HepG2 (cell line): ENCODE results near the gene CHMP4B. TPM values are rescaled to one million over a fixed set of nuclear protein-coding genes. Genes with fewer than 3 reads are reported as not detected.

ENCODE experiments used
- NCOR1 ChIP-seq: fragments of 200-600 bp; sonication (generic); IDR thresholded peaks from 2 replicates; pipeline ENCODE4 v1.7.0; 2017; ENCODE audit warnings: antibody characterized with exemption, low read length, borderline replicate concordance
- NR2C2 ChIP-seq: sonication (generic); formaldehyde crosslinking; IDR thresholded peaks from 2 replicates; pipeline ENCODE4 v1.4.0; 2020; ENCODE audit warnings: missing genetic modification reagents, mild to moderate bottlenecking, moderate library complexity, borderline replicate concordance
- SNAI1 ChIP-seq: sonication (generic); formaldehyde crosslinking; IDR thresholded peaks from 2 replicates; pipeline ENCODE4 v1.5.0; 2020; ENCODE audit warnings: mild to moderate bottlenecking, missing genetic modification reagents, borderline replicate concordance
- SNAPC4 ChIP-seq: sonication (generic); formaldehyde crosslinking; IDR thresholded peaks from 2 replicates; pipeline ENCODE4 v1.4.0; 2020; ENCODE audit warnings: mild to moderate bottlenecking, missing genetic modification reagents
- SOX5 ChIP-seq: IDR thresholded peaks from 2 replicates; pipeline ENCODE4 v1.6.1; 2016; ENCODE audit warnings: borderline replicate concordance
- U2AF2 ChIP-seq: fragments of 200-400 bp; formaldehyde crosslinking; IDR thresholded peaks from 2 replicates; pipeline ENCODE4 v1.6.1; 2017; ENCODE audit warnings: low read depth, mild to moderate bottlenecking, low read length
- USF2 ChIP-seq, 2 experiments: sonication (generic) in 1 of 2; formaldehyde crosslinking in 1 of 2; IDR thresholded peaks; 2 replicates each; pipeline versions ENCODE4 v1.5.1 to v1.6.1; 2011 to 2020; ENCODE audit warnings: borderline replicate concordance in 1 of 2, low read depth in 1 of 2, low read length in 1 of 2, mild to moderate bottlenecking in 1 of 2, missing genetic modification reagents in 1 of 2, moderate library complexity in 1 of 2
- ZBTB20 ChIP-seq: sonication (generic); formaldehyde crosslinking; IDR thresholded peaks from 2 replicates; pipeline ENCODE4 v1.8.1; 2023; ENCODE audit warnings: missing genetic modification reagents, low read depth, mild to moderate bottlenecking, borderline replicate concordance
- ZIK1 ChIP-seq: sonication (generic); formaldehyde crosslinking; IDR thresholded peaks from 2 replicates; pipeline ENCODE4 v1.5.0; 2020; ENCODE audit warnings: mild to moderate bottlenecking, low read depth, missing genetic modification reagents, borderline replicate concordance
- ZNF20 ChIP-seq: sonication (generic); formaldehyde crosslinking; IDR thresholded peaks from 2 replicates; pipeline ENCODE4 v1.4.0; 2020; ENCODE audit warnings: mild to moderate bottlenecking, moderate library complexity, missing genetic modification reagents
- polyA plus RNA-seq, 8 experiments: library from polyadenylated mRNA; depleted of rRNA in 3 of 8; stranded (reverse) in 7 of 8; unstranded in 1 of 8; fragments of >200 nt; fragmentation: Illumina TruSeq in 4 of 8; extraction: Trizol in 4 of 8; gene quantifications; 2 replicates each; pipeline versions ENCODE4 v1.2.1 to v1.2.3, GENCODE V29; 2011 to 2016; ENCODE audit warnings: low read depth in 4 of 8, missing spikeins in 1 of 8, mixed read lengths in 1 of 8; ENCODE audit not compliant: insufficient read depth in 1 of 8
- total RNA-seq, 5 experiments: library from RNA; depleted of rRNA; stranded (reverse); fragments of >200 nt; fragmentation: Illumina TruSeq; extraction: Trizol; gene quantifications; 2 replicates each; pipeline ENCODE4 v1.2.3, GENCODE V29; 2016; ENCODE audit warnings: low read depth in 1 of 5
- TF ChIP-seq, protein P1 (sequence below): sonication (generic); formaldehyde crosslinking; IDR thresholded peaks from 2 replicates; pipeline ENCODE4 v1.4.0; 2020; ENCODE audit warnings: mild to moderate bottlenecking, missing genetic modification reagents, borderline replicate concordance
- TF ChIP-seq, protein P2 (sequence below): sonication (generic); formaldehyde crosslinking; IDR thresholded peaks from 2 replicates; pipeline ENCODE4 v1.9.0; 2021; ENCODE audit warnings: missing genetic modification reagents, borderline replicate concordance
- TF ChIP-seq, protein P3 (sequence below): sonication (generic); formaldehyde crosslinking; IDR thresholded peaks from 2 replicates; pipeline ENCODE4 v1.9.0; 2022; ENCODE audit warnings: missing genetic modification reagents, mild to moderate bottlenecking, borderline replicate concordance

CHMP4B gene
- total and polyA plus RNA-seq, 2 of the 13 experiments (the other 11 are each of a cell fraction or from before 2014, with no cell fraction given) = 40.1 to 45.6 TPM

- no peak for TF ChIP-seq USF2 (IDR thresholded peaks at IDR 0.05; ENCODE audit: low read depth, low read length)
- no peak for TF ChIP-seq USF2 (CRISPR knock-in tag; IDR thresholded peaks at IDR 0.05; ENCODE audit: borderline replicate concordance)
- no peak for TF ChIP-seq ZNF20 (CRISPR knock-in tag)
- TF ChIP-seq, protein P1, sequence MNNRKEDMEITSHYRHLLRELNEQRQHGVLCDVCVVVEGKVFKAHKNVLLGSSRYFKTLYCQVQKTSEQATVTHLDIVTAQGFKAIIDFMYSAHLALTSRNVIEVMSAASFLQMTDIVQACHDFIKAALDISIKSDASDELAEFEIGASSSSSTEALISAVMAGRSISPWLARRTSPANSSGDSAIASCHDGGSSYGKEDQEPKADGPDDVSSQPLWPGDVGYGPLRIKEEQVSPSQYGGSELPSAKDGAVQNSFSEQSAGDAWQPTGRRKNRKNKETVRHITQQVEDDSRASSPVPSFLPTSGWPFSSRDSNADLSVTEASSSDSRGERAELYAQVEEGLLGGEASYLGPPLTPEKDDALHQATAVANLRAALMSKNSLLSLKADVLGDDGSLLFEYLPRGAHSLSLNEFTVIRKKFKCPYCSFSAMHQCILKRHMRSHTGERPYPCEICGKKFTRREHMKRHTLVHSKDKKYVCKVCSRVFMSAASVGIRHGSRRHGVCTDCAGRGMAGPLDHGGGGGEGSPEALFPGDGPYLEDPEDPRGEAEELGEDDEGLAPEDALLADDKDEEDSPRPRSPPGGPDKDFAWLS (CRISPR knock-in tag) = no peak
- no peak for TF ChIP-seq NR2C2 (CRISPR knock-in tag)
- TF ChIP-seq ZIK1 = no peak
- no peak for TF ChIP-seq SNAI1 (CRISPR knock-in tag)
- TF ChIP-seq SOX5 = no peak
- TF ChIP-seq, protein P2, sequence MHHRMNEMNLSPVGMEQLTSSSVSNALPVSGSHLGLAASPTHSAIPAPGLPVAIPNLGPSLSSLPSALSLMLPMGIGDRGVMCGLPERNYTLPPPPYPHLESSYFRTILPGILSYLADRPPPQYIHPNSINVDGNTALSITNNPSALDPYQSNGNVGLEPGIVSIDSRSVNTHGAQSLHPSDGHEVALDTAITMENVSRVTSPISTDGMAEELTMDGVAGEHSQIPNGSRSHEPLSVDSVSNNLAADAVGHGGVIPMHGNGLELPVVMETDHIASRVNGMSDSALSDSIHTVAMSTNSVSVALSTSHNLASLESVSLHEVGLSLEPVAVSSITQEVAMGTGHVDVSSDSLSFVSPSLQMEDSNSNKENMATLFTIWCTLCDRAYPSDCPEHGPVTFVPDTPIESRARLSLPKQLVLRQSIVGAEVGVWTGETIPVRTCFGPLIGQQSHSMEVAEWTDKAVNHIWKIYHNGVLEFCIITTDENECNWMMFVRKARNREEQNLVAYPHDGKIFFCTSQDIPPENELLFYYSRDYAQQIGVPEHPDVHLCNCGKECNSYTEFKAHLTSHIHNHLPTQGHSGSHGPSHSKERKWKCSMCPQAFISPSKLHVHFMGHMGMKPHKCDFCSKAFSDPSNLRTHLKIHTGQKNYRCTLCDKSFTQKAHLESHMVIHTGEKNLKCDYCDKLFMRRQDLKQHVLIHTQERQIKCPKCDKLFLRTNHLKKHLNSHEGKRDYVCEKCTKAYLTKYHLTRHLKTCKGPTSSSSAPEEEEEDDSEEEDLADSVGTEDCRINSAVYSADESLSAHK (CRISPR knock-in tag) = no peak
- 0 out of 2 replicates have a peak, but pooled peaks have one; percentile 36 for TF ChIP-seq ZBTB20 (CRISPR knock-in tag)
- no peak for TF ChIP-seq NCOR1
- TF ChIP-seq U2AF2 = no peak
- TF ChIP-seq, protein P3, sequence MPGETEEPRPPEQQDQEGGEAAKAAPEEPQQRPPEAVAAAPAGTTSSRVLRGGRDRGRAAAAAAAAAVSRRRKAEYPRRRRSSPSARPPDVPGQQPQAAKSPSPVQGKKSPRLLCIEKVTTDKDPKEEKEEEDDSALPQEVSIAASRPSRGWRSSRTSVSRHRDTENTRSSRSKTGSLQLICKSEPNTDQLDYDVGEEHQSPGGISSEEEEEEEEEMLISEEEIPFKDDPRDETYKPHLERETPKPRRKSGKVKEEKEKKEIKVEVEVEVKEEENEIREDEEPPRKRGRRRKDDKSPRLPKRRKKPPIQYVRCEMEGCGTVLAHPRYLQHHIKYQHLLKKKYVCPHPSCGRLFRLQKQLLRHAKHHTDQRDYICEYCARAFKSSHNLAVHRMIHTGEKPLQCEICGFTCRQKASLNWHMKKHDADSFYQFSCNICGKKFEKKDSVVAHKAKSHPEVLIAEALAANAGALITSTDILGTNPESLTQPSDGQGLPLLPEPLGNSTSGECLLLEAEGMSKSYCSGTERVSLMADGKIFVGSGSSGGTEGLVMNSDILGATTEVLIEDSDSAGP (CRISPR knock-in tag) = peak; percentile 81
- no peak for TF ChIP-seq SNAPC4 (CRISPR knock-in tag)
Measured at GRCh38 chr20:33862709-33863403, 51.7 kb downstream of the CHMP4B start (continued).
